Measurements from ENCODE around the gene NUDT16L1. TPM values are rescaled to one million over a fixed set of nuclear protein-coding genes. Genes with fewer than 3 reads are reported as not detected.
A peak's percentile ranks its signal among the peaks of the same experiment; 100 is the strongest.

NUDT16L1 gene
- total RNA-seq, 1 experiment from 2014 or later: 42.0 TPM

- TF ChIP-seq ZNF121 (CRISPR knock-in tag; IDR thresholded peaks at IDR 0.05) (no peak), NFYB (CRISPR knock-in tag; conservative IDR thresholded peaks at IDR 0.05; ENCODE audit: low read depth) (peak; percentile 82), RORB (CRISPR knock-in tag; IDR thresholded peaks at IDR 0.05) (no peak), USF2 (CRISPR knock-in tag; IDR thresholded peaks at IDR 0.05) (peak; percentile 42; the same call in 1 of the 2 replicates), FOXP1 (CRISPR knock-in tag; IDR thresholded peaks at IDR 0.05; ENCODE audit: borderline replicate concordance) (no peak; the same call in 1 of the 2 replicates), SOX15 (CRISPR knock-in tag; IDR thresholded peaks at IDR 0.05) (no peak), CBFB (CRISPR knock-in tag; IDR thresholded peaks at IDR 0.05; ENCODE audit: low read depth) (no peak), FOXJ3 (CRISPR knock-in tag; IDR thresholded peaks at IDR 0.05; ENCODE audit: borderline replicate concordance) (no peak), TCF7 (CRISPR knock-in tag; IDR thresholded peaks at IDR 0.05; ENCODE audit: low read depth) (0 out of 2 replicates have a peak, but pooled peaks have one; percentile 24), IRF1 (CRISPR knock-in tag; IDR thresholded peaks at IDR 0.05) (peak; percentile 62; the same call in 1 of the 2 replicates), ZNF532 (CRISPR knock-in tag; IDR thresholded peaks at IDR 0.05; ENCODE audit: borderline replicate concordance) (no peak), NFATC4 (CRISPR knock-in tag; IDR thresholded peaks at IDR 0.05) (no peak), ZBTB21 (CRISPR knock-in tag; IDR thresholded peaks at IDR 0.05; ENCODE audit: borderline replicate concordance) (no peak), CREB1 (CRISPR knock-in tag; IDR thresholded peaks at IDR 0.05) (no peak), HMGA2 (CRISPR knock-in tag; IDR thresholded peaks at IDR 0.05) (no peak), SMAD4 (CRISPR knock-in tag; IDR thresholded peaks at IDR 0.05) (no peak), SMAD3 (CRISPR knock-in tag; IDR thresholded peaks at IDR 0.05; ENCODE audit: borderline replicate concordance) (no peak), NR2C2 (CRISPR knock-in tag; IDR thresholded peaks at IDR 0.05) (peak; percentile 95), EMX1 (CRISPR knock-in tag; IDR thresholded peaks at IDR 0.05) (no peak), NFE2L1 (CRISPR knock-in tag; IDR thresholded peaks at IDR 0.05) (no peak)
- TF ChIP-seq, protein P1, sequence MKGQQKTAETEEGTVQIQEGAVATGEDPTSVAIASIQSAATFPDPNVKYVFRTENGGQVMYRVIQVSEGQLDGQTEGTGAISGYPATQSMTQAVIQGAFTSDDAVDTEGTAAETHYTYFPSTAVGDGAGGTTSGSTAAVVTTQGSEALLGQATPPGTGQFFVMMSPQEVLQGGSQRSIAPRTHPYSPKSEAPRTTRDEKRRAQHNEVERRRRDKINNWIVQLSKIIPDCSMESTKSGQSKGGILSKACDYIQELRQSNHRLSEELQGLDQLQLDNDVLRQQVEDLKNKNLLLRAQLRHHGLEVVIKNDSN (CRISPR knock-in tag; IDR thresholded peaks at IDR 0.05): peak; percentile 12; the same call in 1 of the 2 replicates
- TF ChIP-seq, protein P2, sequence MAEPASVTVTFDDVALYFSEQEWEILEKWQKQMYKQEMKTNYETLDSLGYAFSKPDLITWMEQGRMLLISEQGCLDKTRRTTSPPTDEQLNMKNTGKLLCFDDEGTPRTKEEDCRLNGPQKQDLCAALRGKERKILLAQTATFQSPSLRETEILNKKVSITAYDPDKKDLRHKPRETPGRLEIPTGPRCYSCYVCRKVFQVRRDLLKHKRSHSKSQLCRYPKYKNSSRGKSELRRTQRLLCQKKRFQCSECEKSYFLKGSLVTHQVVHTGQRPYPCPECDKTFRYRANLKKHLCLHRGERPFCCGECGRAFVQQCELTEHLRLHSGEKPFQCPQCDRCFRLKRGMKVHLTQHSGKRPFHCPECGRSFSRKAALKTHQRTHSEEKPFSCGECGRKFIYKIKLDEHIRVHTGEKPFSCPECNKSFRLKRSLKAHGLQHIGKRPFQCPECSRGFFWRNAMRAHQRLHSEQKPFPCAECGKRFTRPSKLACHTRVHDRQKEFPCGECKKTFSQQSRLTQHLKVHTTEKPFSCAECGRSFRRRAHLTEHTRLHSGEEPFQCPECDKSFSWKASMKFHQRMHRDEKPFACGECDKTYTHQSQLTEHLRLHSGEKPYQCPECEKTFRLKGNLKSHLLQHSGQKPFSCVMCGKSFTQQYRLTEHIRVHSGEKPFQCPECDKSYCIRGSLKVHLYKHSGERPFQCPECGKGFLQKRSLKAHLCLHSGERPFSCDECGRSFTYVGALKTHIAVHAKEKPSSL (CRISPR knock-in tag; conservative IDR thresholded peaks at IDR 0.05): no peak
- TF ChIP-seq, protein P3, sequence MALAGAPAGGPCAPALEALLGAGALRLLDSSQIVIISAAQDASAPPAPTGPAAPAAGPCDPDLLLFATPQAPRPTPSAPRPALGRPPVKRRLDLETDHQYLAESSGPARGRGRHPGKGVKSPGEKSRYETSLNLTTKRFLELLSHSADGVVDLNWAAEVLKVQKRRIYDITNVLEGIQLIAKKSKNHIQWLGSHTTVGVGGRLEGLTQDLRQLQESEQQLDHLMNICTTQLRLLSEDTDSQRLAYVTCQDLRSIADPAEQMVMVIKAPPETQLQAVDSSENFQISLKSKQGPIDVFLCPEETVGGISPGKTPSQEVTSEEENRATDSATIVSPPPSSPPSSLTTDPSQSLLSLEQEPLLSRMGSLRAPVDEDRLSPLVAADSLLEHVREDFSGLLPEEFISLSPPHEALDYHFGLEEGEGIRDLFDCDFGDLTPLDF (CRISPR knock-in tag; IDR thresholded peaks at IDR 0.05): 0 out of 2 replicates have a peak, but pooled peaks have one; percentile 18
- TF ChIP-seq, protein P4, sequence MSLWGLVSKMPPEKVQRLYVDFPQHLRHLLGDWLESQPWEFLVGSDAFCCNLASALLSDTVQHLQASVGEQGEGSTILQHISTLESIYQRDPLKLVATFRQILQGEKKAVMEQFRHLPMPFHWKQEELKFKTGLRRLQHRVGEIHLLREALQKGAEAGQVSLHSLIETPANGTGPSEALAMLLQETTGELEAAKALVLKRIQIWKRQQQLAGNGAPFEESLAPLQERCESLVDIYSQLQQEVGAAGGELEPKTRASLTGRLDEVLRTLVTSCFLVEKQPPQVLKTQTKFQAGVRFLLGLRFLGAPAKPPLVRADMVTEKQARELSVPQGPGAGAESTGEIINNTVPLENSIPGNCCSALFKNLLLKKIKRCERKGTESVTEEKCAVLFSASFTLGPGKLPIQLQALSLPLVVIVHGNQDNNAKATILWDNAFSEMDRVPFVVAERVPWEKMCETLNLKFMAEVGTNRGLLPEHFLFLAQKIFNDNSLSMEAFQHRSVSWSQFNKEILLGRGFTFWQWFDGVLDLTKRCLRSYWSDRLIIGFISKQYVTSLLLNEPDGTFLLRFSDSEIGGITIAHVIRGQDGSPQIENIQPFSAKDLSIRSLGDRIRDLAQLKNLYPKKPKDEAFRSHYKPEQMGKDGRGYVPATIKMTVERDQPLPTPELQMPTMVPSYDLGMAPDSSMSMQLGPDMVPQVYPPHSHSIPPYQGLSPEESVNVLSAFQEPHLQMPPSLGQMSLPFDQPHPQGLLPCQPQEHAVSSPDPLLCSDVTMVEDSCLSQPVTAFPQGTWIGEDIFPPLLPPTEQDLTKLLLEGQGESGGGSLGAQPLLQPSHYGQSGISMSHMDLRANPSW (CRISPR knock-in tag; conservative IDR thresholded peaks at IDR 0.05; ENCODE audit: low read depth): no peak
- TF ChIP-seq, protein P5, sequence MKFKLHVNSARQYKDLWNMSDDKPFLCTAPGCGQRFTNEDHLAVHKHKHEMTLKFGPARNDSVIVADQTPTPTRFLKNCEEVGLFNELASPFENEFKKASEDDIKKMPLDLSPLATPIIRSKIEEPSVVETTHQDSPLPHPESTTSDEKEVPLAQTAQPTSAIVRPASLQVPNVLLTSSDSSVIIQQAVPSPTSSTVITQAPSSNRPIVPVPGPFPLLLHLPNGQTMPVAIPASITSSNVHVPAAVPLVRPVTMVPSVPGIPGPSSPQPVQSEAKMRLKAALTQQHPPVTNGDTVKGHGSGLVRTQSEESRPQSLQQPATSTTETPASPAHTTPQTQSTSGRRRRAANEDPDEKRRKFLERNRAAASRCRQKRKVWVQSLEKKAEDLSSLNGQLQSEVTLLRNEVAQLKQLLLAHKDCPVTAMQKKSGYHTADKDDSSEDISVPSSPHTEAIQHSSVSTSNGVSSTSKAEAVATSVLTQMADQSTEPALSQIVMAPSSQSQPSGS (CRISPR knock-in tag; IDR thresholded peaks at IDR 0.05; ENCODE audit: borderline replicate concordance, low read depth): no peak
These were observed 40.8 kb downstream of the NUDT16L1 start, which contains the start of the genes ANKS3 and DNAAF8 (continued) for GRCh38 chr16:4734063-4734729.
